Measurements from ENCODE around the gene TRIM67. TPM values are rescaled to one million over a fixed set of nuclear protein-coding genes. Genes with fewer than 3 reads are reported as not detected.

TRIM67 gene
- total RNA-seq, 1 donor from 2014 or later, result not detected

- DNase-seq, result no peak
- ChIA-PET POLR2A (no interaction called here), CTCF (no interaction called here)
- no peaks in the 10 kb centered on the region for H3K36me3 Mint-ChIP-seq (ENCODE audit: low read depth)
- H3K4me1 Mint-ChIP-seq, result no peaks in the 10 kb centered on the region
- H3K9me3 Mint-ChIP-seq, result no peaks in the 10 kb centered on the region
- peaks cover 51% of the 10 kb centered on the region for H3K27me3 Mint-ChIP-seq
- intact Hi-C loops (cut with micrococcal nuclease), result no loop called here
- no peak overlapping the region for H3K27ac Mint-ChIP-seq
- TF ChIP-seq, protein P1, sequence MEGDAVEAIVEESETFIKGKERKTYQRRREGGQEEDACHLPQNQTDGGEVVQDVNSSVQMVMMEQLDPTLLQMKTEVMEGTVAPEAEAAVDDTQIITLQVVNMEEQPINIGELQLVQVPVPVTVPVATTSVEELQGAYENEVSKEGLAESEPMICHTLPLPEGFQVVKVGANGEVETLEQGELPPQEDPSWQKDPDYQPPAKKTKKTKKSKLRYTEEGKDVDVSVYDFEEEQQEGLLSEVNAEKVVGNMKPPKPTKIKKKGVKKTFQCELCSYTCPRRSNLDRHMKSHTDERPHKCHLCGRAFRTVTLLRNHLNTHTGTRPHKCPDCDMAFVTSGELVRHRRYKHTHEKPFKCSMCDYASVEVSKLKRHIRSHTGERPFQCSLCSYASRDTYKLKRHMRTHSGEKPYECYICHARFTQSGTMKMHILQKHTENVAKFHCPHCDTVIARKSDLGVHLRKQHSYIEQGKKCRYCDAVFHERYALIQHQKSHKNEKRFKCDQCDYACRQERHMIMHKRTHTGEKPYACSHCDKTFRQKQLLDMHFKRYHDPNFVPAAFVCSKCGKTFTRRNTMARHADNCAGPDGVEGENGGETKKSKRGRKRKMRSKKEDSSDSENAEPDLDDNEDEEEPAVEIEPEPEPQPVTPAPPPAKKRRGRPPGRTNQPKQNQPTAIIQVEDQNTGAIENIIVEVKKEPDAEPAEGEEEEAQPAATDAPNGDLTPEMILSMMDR (IDR thresholded peaks at IDR 0.05), result no peak
- H3K4me3 Mint-ChIP-seq, result no peak overlapping the region
- ATAC-seq (ENCODE audit: low read depth), result no peak
Measured at GRCh38 chr1:231185391-231185790, 23.5 kb downstream of the TRIM67 start.

- intact Hi-C loops (cut with micrococcal nuclease), result no loop called here
- ChIA-PET POLR2A (no interaction called here), CTCF (no interaction called here)
- TF ChIP-seq, protein P1 (IDR thresholded peaks at IDR 0.05), result no peak
- DNase-seq (no peak), ATAC-seq (ENCODE audit: low read depth) (no peak)
- H3K4me1 Mint-ChIP-seq, result no peaks in the 10 kb centered on the region
- H3K9me3 Mint-ChIP-seq, result no peaks in the 10 kb centered on the region
- H3K4me3 Mint-ChIP-seq, result no peak overlapping the region
- peaks cover 47% of the 10 kb centered on the region for H3K27me3 Mint-ChIP-seq
- H3K36me3 Mint-ChIP-seq (ENCODE audit: low read depth), result no peaks in the 10 kb centered on the region
- H3K27ac Mint-ChIP-seq, result no peak overlapping the region
Measured at GRCh38 chr1:231186356-231187115, 24.7 kb downstream of the TRIM67 start.

DNA sequence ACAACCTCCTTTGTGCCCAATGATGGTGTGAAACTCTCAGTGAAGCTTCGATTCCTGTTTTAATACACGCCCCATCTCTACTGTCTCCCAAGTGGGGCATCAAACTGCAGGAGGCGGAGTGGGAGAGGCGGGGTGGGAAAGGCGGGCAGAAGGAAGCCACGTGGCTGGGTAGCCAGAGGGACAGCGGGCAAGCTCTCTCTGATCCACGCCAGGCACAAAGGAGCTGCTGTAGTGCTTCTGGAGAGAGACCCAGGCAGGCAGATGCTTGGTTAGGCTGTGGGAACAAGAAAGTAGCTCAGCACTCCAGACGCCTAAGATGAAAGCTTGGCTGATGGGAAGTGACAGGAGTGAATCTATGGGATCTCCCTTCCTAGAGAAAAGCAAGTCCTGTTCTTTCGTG is 25.7 kb downstream of the TRIM67 start:
- TF ChIP-seq, protein P1 (IDR thresholded peaks at IDR 0.05), result no peak
- H3K36me3 Mint-ChIP-seq (ENCODE audit: low read depth), result no peaks in the 10 kb centered on the region
- H3K27ac Mint-ChIP-seq, result no peak overlapping the region
- ATAC-seq (ENCODE audit: low read depth) (no peak), DNase-seq (no peak)
- H3K9me3 Mint-ChIP-seq, result no peaks in the 10 kb centered on the region
- intact Hi-C loops (cut with micrococcal nuclease), result no loop called here
- ChIA-PET POLR2A (no interaction called here), CTCF (no interaction called here)
- peaks cover 38% of the 10 kb centered on the region for H3K27me3 Mint-ChIP-seq
- H3K4me3 Mint-ChIP-seq, result no peak overlapping the region
- no peaks in the 10 kb centered on the region for H3K4me1 Mint-ChIP-seq

GRCh38 chr1:231188072-231188471 is 26.2 kb downstream of the TRIM67 start:
- no peak for ATAC-seq (ENCODE audit: low read depth)
- Mint-ChIP-seq H3K36me3 (ENCODE audit: low read depth) (no peaks in the 10 kb centered on the region), H3K4me1 (no peaks in the 10 kb centered on the region), H3K9me3 (no peaks in the 10 kb centered on the region), H3K27ac (no peak overlapping the region), H3K27me3 (peaks cover 37% of the 10 kb centered on the region), H3K4me3 (no peak overlapping the region)
- CTCF ChIA-PET, result no interaction called here
- TF ChIP-seq, protein P1 (IDR thresholded peaks at IDR 0.05), result no peak
- intact Hi-C loops (cut with micrococcal nuclease), result no loop called here
- POLR2A ChIA-PET, result no interaction called here
- no peak for DNase-seq

DNA sequence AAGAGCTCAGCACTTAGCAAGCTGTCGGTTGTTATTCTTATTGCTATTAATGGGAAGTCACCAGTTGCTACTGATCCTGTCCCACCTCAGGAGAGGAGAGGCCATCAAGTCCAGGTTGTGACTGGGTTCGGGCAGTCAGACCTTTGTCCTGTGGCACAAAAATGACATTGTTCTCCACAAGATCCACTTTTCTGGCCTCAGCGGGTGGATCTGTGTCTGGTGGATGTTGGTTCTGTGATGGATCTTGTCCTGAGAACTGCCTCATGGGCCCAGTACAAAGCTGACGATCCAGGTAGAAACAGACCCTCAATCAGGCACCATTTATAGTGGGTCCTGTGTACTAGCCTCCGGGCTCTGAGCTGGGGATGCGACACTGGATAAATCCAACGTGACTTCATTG is 26.9 kb downstream of the TRIM67 start:
- Mint-ChIP-seq H3K9me3 (no peaks in the 10 kb centered on the region), H3K4me3 (no peak overlapping the region), H3K4me1 (no peaks in the 10 kb centered on the region), H3K36me3 (ENCODE audit: low read depth) (no peaks in the 10 kb centered on the region), H3K27ac (no peak overlapping the region), H3K27me3 (peaks cover 42% of the 10 kb centered on the region)
- intact Hi-C loops (cut with micrococcal nuclease), result no loop called here
- no peak for ATAC-seq (ENCODE audit: low read depth)
- TF ChIP-seq, protein P1 (IDR thresholded peaks at IDR 0.05), result no peak
- DNase-seq, result no peak
- CTCF ChIA-PET, result no interaction called here
- POLR2A ChIA-PET, result no interaction called here

Data from activated B cell treated with CpG ODN at 0.5 μM for 24 hours (primary cell).